Heart left ventricle (tissue), 13 donors: Measurements from ENCODE around the gene FBXL17.

Source experiments
- POLR2A ChIP-seq, 2 donors: fragments of 450-650 bp; IDR thresholded peaks; one replicate each; pipeline ENCODE4 v1.6.1; 2017; ENCODE audit warnings: antibody characterized with exemption in 2 of 2, mild to moderate bottlenecking in 2 of 2, moderate library complexity in 2 of 2
- TF ChIP-seq, protein P1 (sequence below), 12 donors: fragments of 200-600 bp; sonication (generic) in 4 of 12; IDR thresholded peaks; one replicate each; pipeline versions ENCODE4 v1.5.0 to v1.8.0; 2018 to 2022; ENCODE audit warnings: antibody characterized with exemption in 12 of 12, mild to moderate bottlenecking in 5 of 12
- donor health status: ischemic (EF 13 %, LVEDD 7.1; RV severe dilation, severe dysfunction).
- donor health status: DM: no; HTN: yes; CAD: no.
- donor health status: DM: no; HTN: no; CAD: no.
- donor health status: ischemic (EF 25% LVEDD 6.9; RV normal size, moderate dysfunction).
- donor health status: ischemic (EF 25% LVEDD 5.7; RV mildly dilated, moderate dysfunction).
- donor health status: ischemic (EF 35%, LVEDD 5.7; RV mildly dilated, moderate dysfunction).
- donor health status: nonischemic (EF 11% LVEDD 7.7; RV severe dilation, severe dysfunction).
- donor health status: DM: yes; HTN: yes; CAD: no.
- donor health status: PGD.
- donor health status: ischemic (EF 29% LVEDD 5.4; RV normal size, mild dysfunction).
- donor health status: nonischemic (EF 23%, LVEDD 6.1; RV moderate dilation, normal function).

DNA sequence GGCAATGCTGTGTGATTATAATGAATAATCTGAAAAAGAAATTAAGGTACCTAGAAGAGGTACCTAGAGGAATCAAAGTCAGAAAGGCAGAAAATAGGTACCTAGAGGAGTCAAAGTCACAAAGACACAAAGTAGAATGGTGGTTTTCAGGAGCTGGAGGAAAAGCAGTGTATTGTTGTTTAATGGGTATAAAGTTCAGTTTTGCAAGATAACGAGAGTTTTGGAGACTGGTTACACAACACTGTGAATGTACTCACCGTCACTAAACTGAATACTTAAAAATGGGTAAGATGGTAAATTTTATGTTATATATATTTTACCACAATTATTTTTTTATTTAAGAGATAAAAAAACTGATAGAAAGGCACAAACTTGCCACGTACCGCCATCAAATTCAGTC lies 57.0 kb downstream of the FBXL17 start:
- TF ChIP-seq, protein P1, sequence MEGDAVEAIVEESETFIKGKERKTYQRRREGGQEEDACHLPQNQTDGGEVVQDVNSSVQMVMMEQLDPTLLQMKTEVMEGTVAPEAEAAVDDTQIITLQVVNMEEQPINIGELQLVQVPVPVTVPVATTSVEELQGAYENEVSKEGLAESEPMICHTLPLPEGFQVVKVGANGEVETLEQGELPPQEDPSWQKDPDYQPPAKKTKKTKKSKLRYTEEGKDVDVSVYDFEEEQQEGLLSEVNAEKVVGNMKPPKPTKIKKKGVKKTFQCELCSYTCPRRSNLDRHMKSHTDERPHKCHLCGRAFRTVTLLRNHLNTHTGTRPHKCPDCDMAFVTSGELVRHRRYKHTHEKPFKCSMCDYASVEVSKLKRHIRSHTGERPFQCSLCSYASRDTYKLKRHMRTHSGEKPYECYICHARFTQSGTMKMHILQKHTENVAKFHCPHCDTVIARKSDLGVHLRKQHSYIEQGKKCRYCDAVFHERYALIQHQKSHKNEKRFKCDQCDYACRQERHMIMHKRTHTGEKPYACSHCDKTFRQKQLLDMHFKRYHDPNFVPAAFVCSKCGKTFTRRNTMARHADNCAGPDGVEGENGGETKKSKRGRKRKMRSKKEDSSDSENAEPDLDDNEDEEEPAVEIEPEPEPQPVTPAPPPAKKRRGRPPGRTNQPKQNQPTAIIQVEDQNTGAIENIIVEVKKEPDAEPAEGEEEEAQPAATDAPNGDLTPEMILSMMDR (IDR thresholded peaks at IDR 0.05) = no peak
- no peak for TF ChIP-seq POLR2A (IDR thresholded peaks at IDR 0.05)
